HUDEP-2 (cell line): ENCODE measurements around the gene ZBTB44.

Experiments used
- DNase-seq, 76 experiments: peaks; one replicate each; lab custom pipeline; 2025; ENCODE audit not compliant: unreplicated experiment in 76 of 76; lab: John Stamatoyannopoulos, UW

ZBTB44 gene

GRCh38 chr11:130180491-130180890 lies 134.2 kb downstream of the ZBTB44 start:
- DNase-seq: no peak

- DNase-seq: no peak
Observed at GRCh38 chr11:130179396-130180306, 135.1 kb downstream of the ZBTB44 start.

- DNase-seq: no peak
Observed at GRCh38 chr11:130178441-130179339, 136.0 kb downstream of the ZBTB44 start.

DNA sequence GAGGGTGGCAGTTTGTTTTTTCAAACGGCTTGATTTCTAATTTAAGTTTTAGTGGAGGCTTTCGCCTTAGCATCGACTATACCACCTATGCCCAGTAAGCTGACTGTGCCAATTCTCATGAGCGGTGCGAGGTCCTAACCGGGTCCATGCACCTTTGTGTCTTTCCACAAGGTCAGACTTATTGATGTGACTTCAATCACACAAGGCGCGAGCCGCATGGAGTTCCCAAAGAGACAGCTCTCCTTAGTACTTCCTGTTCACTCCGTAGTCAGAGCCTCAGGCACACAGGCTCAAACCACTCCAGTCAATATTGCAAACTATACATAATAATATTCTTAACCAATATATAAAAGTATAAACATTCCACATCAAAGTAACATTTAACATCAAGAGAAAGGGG lies 136.9 kb downstream of the ZBTB44 start:
- no peak for DNase-seq
